GM19438 (cell line): ENCODE measurements around the gene TRPV3.
"Not testable (repeated sequence)": the region's sequence is repeated elsewhere in the genome, so short reads cannot be mapped to it uniquely, and the experiment has no call there.

ENCODE experiments used
- ATAC-seq: cut with Tn5 transposase; IDR thresholded peaks from one replicate; pipeline ENCODE4 v1.9.1; 2021; ENCODE audit warnings: low read depth; ENCODE audit not compliant: unreplicated experiment

TRPV3 gene

DNA sequence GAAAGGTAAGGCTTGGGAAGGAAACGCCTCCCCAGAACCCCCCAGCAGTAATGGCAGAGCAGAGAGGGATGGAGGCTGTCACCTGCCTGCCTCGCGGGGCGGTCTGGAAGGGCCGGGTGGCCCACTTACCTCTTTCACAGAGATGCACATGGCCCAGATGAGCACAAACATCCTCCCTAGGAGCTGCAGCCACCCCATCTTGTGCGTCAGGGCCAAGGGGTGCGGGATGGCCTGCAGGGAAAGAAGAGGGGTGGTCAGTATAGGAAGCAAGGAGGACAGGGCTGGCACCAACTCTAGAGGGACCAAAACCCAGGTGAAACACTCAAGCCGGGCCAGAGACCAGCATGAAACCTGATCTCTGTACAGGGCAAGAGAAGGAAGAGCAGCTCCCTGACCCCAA is 29.7 kb downstream of the TRPV3 start:
- no peak for ATAC-seq

DNA sequence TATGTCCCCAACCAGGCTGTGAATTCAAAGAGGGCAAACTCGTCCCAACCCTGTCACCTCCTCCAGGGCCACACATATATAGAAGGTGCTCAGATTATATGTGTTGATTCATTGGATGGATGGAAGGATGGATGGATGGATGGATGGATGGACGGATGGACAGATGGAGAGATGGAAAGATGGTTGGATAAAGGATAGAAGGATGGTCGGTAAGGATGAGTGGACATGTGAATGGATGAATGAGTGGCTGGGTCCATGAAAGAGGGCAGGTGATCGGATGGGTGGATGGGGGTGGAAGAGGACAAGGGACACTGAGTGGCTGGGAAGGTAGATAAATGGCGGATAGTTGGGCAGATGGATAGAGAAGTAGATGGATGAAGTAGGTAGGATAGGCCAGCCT is 30.1 kb downstream of the TRPV3 start:
- ATAC-seq: no peak

DNA sequence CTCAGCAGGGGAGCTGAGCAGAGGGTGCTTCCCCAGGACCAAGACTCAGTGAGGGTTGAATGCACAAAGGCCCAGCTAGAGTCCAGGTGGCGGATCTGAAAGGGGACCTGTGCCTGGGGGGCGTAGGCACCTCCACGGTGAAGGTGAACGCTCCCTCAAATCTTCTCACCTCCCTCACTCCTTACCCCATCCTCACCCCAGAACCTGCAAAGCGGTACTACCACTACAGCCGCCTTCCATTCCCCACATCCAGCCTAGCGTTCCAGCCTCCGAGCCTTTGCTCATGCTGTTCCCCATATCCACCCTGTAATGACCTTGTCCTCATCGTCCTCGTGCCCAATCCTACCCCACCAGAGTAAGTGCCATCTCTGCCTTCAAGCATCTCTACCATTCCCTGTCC is 30.6 kb downstream of the TRPV3 start:
- no peak for ATAC-seq

GRCh38 chr17:3526491-3526890 is 31.1 kb downstream of the TRPV3 start:
- no peak for ATAC-seq

- no peak for ATAC-seq
These were observed 33.6 kb downstream of the TRPV3 start for GRCh38 chr17:3524024-3524423.

DNA sequence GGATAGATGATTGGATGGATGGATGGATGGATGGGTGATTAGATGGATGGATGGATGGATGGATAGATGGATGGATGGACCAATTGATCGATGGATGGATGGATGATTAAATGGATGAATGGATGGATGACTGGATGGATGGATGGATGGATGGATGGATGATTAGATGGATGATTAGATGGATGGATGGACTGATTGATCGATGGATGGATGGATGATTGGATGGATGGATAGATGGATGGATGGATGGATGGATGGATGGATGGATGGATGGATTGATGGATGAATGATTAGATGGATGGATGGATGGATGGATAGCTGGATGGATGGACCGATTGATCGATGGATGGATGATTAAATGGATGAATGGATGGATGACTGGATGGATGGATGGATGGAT is 38.1 kb downstream of the TRPV3 start:
- ATAC-seq: not testable (repeated sequence)

GRCh38 chr17:3514873-3515272 is 42.7 kb downstream of the TRPV3 start:
- no peak for ATAC-seq

DNA sequence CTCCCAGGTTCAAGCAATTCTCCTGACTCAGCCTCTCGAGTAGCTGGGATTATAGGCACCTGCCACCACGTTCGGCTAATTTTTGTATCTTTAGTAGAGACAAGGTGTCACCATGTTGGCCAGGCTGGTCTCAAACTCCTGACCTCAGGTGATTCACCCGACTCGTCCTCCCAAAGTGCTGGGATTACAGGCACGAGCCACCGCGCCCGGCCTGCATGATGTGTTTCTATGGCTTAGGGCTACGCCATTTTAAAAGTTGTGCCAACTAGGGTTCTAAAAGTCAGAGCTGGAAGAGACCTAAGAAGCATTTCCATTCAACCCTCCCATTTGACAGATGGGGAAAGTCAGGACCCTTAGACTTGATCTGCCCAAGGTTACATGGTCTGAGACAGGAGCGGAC is 43.4 kb downstream of the TRPV3 start:
- ATAC-seq: not testable (repeated sequence)

DNA sequence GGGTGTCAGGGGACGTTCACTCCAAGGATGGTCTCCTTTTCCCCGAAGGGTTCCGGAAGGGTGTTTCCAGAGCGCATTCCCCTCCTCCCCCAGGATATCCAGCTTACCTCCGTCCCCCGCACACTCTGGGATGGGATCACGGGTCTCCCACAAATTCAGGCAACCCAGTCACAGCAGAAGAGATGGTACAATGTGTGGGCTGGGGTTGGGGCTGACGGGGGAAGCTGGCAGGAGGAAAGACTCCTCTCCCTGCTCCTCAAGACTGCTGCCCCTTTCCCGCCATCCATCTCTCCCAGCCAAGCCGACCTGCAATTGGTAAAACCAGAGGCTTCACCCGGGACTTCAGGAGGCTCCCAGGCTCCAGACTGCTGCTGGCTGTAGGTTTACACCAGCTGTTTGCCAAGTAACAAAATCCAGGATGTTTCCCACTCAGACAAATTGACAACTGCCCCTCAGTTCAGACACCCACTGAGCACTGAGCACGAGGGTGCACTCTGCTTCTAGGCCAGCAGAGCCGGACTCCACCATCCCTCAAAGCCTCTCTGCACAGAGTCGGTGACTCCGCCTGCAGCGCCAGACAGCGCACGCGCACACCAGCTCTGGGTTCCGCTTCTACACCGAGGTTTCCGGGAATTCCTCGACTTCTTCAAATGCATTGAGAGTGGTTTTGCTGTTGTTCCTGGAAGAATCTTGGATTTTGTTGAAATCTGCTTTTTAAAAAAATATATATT is 44.1 kb downstream of the TRPV3 start:
- no peak for ATAC-seq

- ATAC-seq: no peak
These were observed 45.0 kb downstream of the TRPV3 start for GRCh38 chr17:3512505-3513171.

- no peak for ATAC-seq
These were observed 45.6 kb downstream of the TRPV3 start for GRCh38 chr17:3511852-3512504.

DNA sequence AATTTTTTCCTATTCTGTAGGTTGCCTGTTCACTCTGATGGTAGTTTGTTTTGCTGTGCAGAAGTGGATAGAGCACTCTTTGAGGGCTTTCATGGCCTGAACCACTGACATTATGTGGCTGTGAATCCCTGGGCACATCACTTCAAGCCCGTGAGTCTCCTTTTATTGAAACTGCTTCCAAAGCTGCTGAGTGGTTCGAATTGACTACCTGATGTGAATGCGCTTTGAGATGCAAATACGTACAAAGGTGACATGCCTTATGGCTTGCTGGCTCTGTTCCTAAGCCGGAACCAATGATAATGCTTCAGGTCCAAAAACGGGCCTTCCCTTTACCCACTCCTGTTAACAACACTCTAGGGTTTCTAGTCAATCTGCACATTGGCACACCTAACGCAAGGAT is 47.5 kb downstream of the TRPV3 start:
- no peak for ATAC-seq

DNA sequence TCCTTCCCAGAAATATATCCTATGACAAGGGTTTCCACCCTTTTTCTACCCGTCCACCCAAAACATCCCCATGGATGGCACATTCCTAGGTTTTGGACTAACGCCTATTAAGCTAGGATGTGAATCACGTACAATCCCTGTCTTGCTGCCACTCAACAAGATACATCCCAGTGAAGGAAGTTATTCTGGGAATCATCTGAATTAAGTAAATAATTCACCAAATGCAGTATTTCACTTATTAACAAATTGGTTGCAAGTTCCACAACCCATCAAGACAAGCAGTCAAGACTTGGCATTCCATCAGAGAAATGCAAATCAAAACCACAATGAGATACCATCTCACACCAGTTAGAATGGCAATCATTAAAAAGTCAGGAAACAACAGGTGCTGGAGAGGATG is 49.7 kb downstream of the TRPV3 start:
- no peak for ATAC-seq

DNA sequence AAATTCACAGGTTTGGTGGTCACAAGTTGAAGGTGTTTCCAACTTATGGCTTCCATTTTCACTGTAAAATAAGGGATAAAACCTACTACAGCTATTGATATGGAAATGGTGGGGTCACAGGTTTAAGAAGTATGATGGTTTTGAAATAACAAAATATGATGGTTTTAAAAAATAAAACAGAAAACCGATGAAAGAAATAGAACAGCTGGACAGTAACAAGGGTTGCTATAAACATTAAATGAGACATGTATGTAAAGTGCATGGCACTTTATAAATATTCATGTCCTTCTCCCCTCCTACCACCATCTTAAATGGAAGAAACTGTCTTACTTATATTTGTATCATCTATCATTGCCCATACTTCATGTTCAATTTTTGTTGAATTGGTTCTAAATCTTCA is 50.5 kb downstream of the TRPV3 start:
- ATAC-seq: no peak

GRCh38 chr17:3506054-3506453 is 51.6 kb downstream of the TRPV3 start:
- ATAC-seq: no peak

- no peak for ATAC-seq
These were observed 52.6 kb downstream of the TRPV3 start for GRCh38 chr17:3505008-3505407.

DNA sequence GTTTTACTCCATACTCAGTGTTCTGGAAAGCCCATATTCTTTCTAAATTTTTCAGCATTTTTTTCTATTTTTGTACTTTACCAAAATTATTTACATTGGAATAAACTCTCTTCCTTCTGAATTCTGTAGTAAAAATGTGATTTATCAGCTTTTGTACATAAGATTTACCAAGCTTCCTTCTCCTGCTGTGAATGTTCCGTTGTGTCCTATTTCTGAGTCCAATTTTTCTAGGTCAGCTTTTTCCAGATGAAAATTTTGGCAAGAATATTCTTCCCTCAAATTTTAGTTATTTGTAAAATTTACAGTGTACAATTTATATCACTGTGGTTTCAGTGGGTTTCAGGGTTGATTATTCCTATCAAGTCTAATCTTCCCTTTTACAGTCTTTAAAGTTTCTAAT is 54.3 kb downstream of the TRPV3 start:
- ATAC-seq: no peak

GRCh38 chr17:3502466-3502865 is 55.1 kb downstream of the TRPV3 start:
- ATAC-seq: no peak

- ATAC-seq: no peak
These were observed 56.3 kb downstream of the TRPV3 start for GRCh38 chr17:3501344-3501743.

GRCh38 chr17:3497101-3497500 is 60.5 kb downstream of the TRPV3 start:
- no peak for ATAC-seq

- ATAC-seq: no peak
These were observed 72.0 kb downstream of the TRPV3 start for GRCh38 chr17:3485481-3486068.

- ATAC-seq: no peak
These were observed 74.8 kb downstream of the TRPV3 start for GRCh38 chr17:3482852-3483251.
